ENCODE measurements around the gene GATAD1.
"Not testable (repeated sequence)": the region's sequence is repeated elsewhere in the genome, so short reads cannot be mapped to it uniquely, and the experiment has no call there.

The GATAD1 gene

DNA sequence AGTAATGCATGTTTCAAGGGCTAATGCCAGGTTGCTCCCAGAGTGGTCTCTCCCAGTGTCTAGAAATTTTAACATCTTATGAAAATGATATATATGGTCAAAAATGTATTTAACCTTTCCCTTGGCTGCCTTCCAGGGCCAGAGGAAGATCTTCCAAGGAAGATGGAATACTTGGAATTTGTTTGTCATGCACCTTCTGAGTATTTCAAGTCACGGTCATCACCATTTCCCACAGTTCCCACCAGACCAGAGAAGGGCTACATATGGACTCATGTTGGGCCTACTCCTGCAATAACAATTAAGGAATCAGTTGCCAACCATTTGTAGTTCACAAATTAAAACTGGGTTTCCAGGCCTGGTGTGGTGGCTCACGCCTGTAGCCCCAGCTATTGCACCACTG, 9.0 kb downstream of the GATAD1 start:
- H2AFZ ChIP-seq (ENCODE audit: low read depth, low read length): no peak overlapping the region
- H3K9me3 ChIP-seq (ENCODE audit: low read length): no peaks in the 10 kb centered on the region
- H3K4me3 ChIP-seq (ENCODE audit: low read length): no peak overlapping the region
- no peaks in the 10 kb centered on the region for H3K4me1 ChIP-seq (ENCODE audit: insufficient read depth, low read length)
- H3K27me3 ChIP-seq (ENCODE audit: insufficient read depth, low read length): no peaks in the 10 kb centered on the region
- peaks cover 64% of the 10 kb centered on the region for H3K36me3 ChIP-seq (ENCODE audit: insufficient read depth, low read length)

GRCh38 chr7:92460109-92460508, 12.8 kb downstream of the GATAD1 start:
- H3K27me3 ChIP-seq (ENCODE audit: insufficient read depth, low read length): no peaks in the 10 kb centered on the region
- H2AFZ ChIP-seq (ENCODE audit: low read depth, low read length): no peak overlapping the region
- no peaks in the 10 kb centered on the region for H3K4me1 ChIP-seq (ENCODE audit: insufficient read depth, low read length)
- H3K4me3 ChIP-seq (ENCODE audit: low read length): no peak overlapping the region
- no peaks in the 10 kb centered on the region for H3K9me3 ChIP-seq (ENCODE audit: low read length)
- H3K36me3 ChIP-seq (ENCODE audit: insufficient read depth, low read length): peaks cover 30% of the 10 kb centered on the region

DNA sequence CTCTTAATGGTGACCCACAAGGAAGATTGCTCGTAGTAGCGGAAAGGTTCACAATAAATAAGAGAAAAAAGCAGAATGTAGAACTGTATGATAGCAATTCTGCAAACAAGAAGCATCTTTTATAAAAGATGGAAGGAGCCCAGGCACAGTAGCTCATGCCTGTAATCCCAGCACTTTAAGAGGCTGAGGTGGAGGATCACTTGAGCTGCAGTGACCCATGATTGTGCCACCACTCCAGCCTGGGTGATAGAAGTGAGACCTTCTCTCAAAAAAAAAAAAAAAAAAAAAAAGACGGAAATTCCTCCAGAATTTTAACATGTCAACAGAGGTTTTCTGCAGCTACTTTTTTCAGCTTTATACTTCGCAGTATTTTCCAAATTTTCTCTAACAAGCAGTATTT, 13.2 kb downstream of the GATAD1 start:
- Histone ChIP-seq H3K9me3 (ENCODE audit: low read length) (no peaks in the 10 kb centered on the region), H3K27me3 (ENCODE audit: insufficient read depth, low read length) (no peaks in the 10 kb centered on the region), H3K4me1 (ENCODE audit: insufficient read depth, low read length) (no peaks in the 10 kb centered on the region), H3K4me3 (ENCODE audit: low read length) (no peak overlapping the region), H2AFZ (ENCODE audit: low read depth, low read length) (no peak overlapping the region), H3K36me3 (ENCODE audit: insufficient read depth, low read length) (peaks cover 26% of the 10 kb centered on the region)

DNA sequence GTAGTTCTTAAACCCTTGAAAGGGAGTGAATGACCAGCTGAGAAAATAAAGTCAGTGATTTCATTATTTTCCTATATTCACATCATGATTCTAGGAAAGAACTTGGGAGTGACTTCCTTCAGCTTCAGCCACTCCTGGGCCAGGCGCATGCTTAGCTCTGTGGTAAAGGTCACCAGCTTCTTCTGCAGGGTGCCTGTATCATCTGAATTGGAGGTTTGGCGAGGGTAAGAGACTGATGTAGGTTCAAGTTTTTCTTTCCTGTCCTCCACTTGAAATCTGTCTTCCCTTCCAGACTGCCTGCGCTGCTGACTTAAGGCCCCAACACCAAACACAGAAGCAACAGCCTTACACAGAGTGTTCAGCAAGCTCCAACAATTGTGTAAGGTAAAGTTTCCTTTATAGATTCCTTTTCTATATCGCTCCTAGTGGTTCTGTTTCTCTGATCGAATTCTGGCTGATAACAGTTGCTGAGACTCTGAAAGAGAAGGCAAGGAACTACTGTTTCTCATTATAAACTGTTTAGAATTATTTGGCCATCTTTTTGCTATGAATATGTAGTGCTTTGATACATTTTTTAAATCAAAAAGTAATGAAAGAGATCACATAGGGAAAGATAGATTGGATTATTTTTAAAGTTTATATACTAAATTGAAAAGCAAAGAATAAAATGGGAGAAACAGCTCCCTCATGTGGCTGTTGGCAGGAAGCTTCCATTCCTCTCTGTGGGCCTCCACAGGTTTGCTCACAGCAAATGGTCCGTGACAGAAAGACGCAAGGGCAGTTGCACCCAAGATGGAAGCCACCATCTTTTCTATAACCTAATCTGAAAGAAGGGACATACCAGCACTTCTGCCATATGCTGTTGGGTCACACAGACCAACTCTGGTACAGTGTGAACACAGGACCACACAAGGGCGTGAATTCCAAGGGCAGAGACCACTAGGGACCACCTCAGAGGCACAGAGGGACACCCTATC, 14.0 kb downstream of the GATAD1 start:
- peaks cover 20% of the 10 kb centered on the region for H3K36me3 ChIP-seq (ENCODE audit: insufficient read depth, low read length)
- no peak overlapping the region for H3K4me3 ChIP-seq (ENCODE audit: low read length)
- H3K27me3 ChIP-seq (ENCODE audit: insufficient read depth, low read length): no peaks in the 10 kb centered on the region
- H3K9me3 ChIP-seq (ENCODE audit: low read length): no peaks in the 10 kb centered on the region
- H2AFZ ChIP-seq (ENCODE audit: low read depth, low read length): no peak overlapping the region
- H3K4me1 ChIP-seq (ENCODE audit: insufficient read depth, low read length): no peaks in the 10 kb centered on the region

DNA sequence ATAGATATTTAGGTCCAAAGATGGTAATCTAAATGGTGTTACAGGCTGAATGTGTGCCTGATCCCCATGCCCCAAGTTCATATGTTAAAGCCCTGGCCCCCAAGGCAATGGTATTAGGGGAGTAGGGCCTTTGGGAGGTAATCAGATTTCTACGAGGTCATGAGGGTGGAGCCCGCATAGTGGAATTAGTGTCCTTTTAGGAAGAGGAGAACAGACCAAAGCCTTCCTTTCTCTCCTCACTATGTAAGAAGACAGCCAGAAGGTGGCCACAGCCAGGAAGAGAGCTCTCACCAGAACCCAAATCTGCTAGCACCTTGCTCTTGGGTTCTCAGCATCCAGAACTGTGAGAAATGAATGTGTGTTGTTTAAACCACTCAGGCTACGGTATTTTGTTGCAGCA, 15.3 kb downstream of the GATAD1 start:
- Histone ChIP-seq H3K27me3 (ENCODE audit: insufficient read depth, low read length) (no peaks in the 10 kb centered on the region), H2AFZ (ENCODE audit: low read depth, low read length) (no peak overlapping the region), H3K9me3 (ENCODE audit: low read length) (peaks cover 2% of the 10 kb centered on the region), H3K36me3 (ENCODE audit: insufficient read depth, low read length) (peaks cover 14% of the 10 kb centered on the region), H3K4me1 (ENCODE audit: insufficient read depth, low read length) (no peaks in the 10 kb centered on the region), H3K4me3 (ENCODE audit: low read length) (no peak overlapping the region)

DNA sequence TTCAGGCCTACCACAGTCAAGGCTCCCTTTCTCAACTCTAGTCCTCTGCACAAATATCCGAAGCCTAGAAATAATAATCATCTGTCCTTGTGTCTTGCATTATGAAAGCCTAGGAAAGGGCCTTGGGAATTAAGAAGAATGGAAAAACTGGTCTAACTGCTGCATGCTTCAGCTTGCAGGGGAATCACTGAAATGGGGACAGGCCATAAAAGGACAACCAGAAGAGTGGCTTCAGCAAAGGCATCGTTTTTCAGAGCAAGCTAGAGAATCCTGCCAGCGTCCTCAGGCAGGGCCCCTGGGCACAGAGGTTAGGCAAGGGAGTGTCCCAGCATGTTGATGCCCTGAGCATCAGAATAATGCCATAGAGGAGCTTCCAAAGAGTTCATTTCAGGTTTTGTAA, 17.2 kb downstream of the GATAD1 start:
- Histone ChIP-seq H3K4me3 (ENCODE audit: low read length) (no peak overlapping the region), H2AFZ (ENCODE audit: low read depth, low read length) (no peak overlapping the region), H3K36me3 (ENCODE audit: insufficient read depth, low read length) (peaks cover 7% of the 10 kb centered on the region), H3K27me3 (ENCODE audit: insufficient read depth, low read length) (no peaks in the 10 kb centered on the region), H3K4me1 (ENCODE audit: insufficient read depth, low read length) (no peaks in the 10 kb centered on the region), H3K9me3 (ENCODE audit: low read length) (peaks cover 3% of the 10 kb centered on the region)

GRCh38 chr7:92466682-92467081, 19.4 kb downstream of the GATAD1 start:
- H3K36me3 ChIP-seq (ENCODE audit: insufficient read depth, low read length): peaks cover 7% of the 10 kb centered on the region
- H2AFZ ChIP-seq (ENCODE audit: low read depth, low read length): no peak overlapping the region
- H3K27me3 ChIP-seq (ENCODE audit: insufficient read depth, low read length): no peaks in the 10 kb centered on the region

GRCh38 chr7:92468589-92468988, 21.3 kb downstream of the GATAD1 start:
- not testable (repeated sequence) for H3K36me3 ChIP-seq (ENCODE audit: insufficient read depth, low read length); H3K9me3 ChIP-seq (ENCODE audit: low read length); H3K4me3 ChIP-seq (ENCODE audit: low read length); H3K27me3 ChIP-seq (ENCODE audit: insufficient read depth, low read length); H2AFZ ChIP-seq (ENCODE audit: low read depth, low read length); H3K4me1 ChIP-seq (ENCODE audit: insufficient read depth, low read length)

More at GRCh38 chr7:92466682-92467081, 19.4 kb downstream of the GATAD1 start:
- Histone ChIP-seq H3K9me3 (ENCODE audit: low read length) (peaks cover 3% of the 10 kb centered on the region), H3K4me1 (ENCODE audit: insufficient read depth, low read length) (no peaks in the 10 kb centered on the region), H3K4me3 (ENCODE audit: low read length) (no peak overlapping the region)

- not testable (repeated sequence) for H2AFZ ChIP-seq (ENCODE audit: low read depth, low read length); H3K4me3 ChIP-seq (ENCODE audit: low read length); H3K4me1 ChIP-seq (ENCODE audit: insufficient read depth, low read length); H3K9me3 ChIP-seq (ENCODE audit: low read length); H3K36me3 ChIP-seq (ENCODE audit: insufficient read depth, low read length); H3K27me3 ChIP-seq (ENCODE audit: insufficient read depth, low read length)
Measured at GRCh38 chr7:92473989-92474388, 26.7 kb downstream of the GATAD1 start.

DNA sequence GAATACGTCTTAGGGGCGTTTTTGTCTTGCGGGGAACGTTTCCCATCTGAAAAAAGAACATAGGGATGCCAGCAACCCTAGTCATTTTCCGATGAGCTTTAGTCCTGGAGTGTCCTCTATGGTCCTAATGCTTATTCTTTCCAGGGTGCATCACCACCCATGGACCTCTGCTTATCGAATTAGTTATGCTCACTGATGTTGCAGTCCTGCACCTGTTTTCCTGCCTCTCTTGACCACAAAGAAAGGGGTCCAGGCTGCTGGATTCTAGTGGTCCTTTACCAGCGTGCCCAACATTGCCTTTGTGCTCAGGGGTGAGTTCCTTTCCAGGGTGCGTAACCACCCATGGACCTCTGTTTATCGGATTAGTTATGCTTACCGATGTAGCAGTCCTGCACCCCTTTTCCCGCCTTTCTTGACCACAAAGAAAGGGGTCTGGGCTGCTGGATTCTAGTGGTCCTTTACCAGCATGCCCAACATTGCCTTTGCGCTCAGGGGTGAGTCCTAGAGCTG, 28.0 kb downstream of the GATAD1 start:
- not testable (repeated sequence) for H3K36me3 ChIP-seq (ENCODE audit: insufficient read depth, low read length); H3K27me3 ChIP-seq (ENCODE audit: insufficient read depth, low read length); H3K4me3 ChIP-seq (ENCODE audit: low read length); H3K9me3 ChIP-seq (ENCODE audit: low read length); H3K4me1 ChIP-seq (ENCODE audit: insufficient read depth, low read length); H2AFZ ChIP-seq (ENCODE audit: low read depth, low read length)

GRCh38 chr7:92475851-92476590, 28.7 kb downstream of the GATAD1 start:
- H3K36me3 ChIP-seq (ENCODE audit: insufficient read depth, low read length); H3K9me3 ChIP-seq (ENCODE audit: low read length); H3K4me1 ChIP-seq (ENCODE audit: insufficient read depth, low read length); H3K27me3 ChIP-seq (ENCODE audit: insufficient read depth, low read length); H2AFZ ChIP-seq (ENCODE audit: low read depth, low read length); H3K4me3 ChIP-seq (ENCODE audit: low read length): not testable (repeated sequence)

- not testable (repeated sequence) for H3K36me3 ChIP-seq (ENCODE audit: insufficient read depth, low read length); H3K4me3 ChIP-seq (ENCODE audit: low read length); H3K4me1 ChIP-seq (ENCODE audit: insufficient read depth, low read length); H2AFZ ChIP-seq (ENCODE audit: low read depth, low read length); H3K27me3 ChIP-seq (ENCODE audit: insufficient read depth, low read length); H3K9me3 ChIP-seq (ENCODE audit: low read length)
Measured at GRCh38 chr7:92477681-92478080, 30.4 kb downstream of the GATAD1 start, which contains the start of gene ERVW-1. TSS of gene ERVW-1 (minus strand) at chr7:92477946. CDS start at chr7:92470381, 7,565 bp downstream.

GRCh38 chr7:92478095-92478494, 30.8 kb downstream of the GATAD1 start:
- no peaks in the 10 kb centered on the region for H3K9me3 ChIP-seq (ENCODE audit: low read length)
- no peak overlapping the region for H3K4me3 ChIP-seq (ENCODE audit: low read length)
- no peaks in the 10 kb centered on the region for H3K27me3 ChIP-seq (ENCODE audit: insufficient read depth, low read length)
- H2AFZ ChIP-seq (ENCODE audit: low read depth, low read length): no peak overlapping the region
- H3K4me1 ChIP-seq (ENCODE audit: insufficient read depth, low read length): no peaks in the 10 kb centered on the region
- H3K36me3 ChIP-seq (ENCODE audit: insufficient read depth, low read length): no peaks in the 10 kb centered on the region

All from neuron (in vitro differentiated cells).